GM18511 (cell line): ENCODE results near the gene UNK.
"Not testable (repeated sequence)": the region's sequence is repeated elsewhere in the genome, so short reads cannot be mapped to it uniquely, and the experiment has no call there.

Experiments
- ATAC-seq: cut with Tn5 transposase; IDR thresholded peaks from one replicate; pipeline ENCODE4 v1.9.1; 2021; ENCODE audit warnings: mild to moderate bottlenecking, moderate library complexity; ENCODE audit not compliant: unreplicated experiment

Gene UNK

DNA sequence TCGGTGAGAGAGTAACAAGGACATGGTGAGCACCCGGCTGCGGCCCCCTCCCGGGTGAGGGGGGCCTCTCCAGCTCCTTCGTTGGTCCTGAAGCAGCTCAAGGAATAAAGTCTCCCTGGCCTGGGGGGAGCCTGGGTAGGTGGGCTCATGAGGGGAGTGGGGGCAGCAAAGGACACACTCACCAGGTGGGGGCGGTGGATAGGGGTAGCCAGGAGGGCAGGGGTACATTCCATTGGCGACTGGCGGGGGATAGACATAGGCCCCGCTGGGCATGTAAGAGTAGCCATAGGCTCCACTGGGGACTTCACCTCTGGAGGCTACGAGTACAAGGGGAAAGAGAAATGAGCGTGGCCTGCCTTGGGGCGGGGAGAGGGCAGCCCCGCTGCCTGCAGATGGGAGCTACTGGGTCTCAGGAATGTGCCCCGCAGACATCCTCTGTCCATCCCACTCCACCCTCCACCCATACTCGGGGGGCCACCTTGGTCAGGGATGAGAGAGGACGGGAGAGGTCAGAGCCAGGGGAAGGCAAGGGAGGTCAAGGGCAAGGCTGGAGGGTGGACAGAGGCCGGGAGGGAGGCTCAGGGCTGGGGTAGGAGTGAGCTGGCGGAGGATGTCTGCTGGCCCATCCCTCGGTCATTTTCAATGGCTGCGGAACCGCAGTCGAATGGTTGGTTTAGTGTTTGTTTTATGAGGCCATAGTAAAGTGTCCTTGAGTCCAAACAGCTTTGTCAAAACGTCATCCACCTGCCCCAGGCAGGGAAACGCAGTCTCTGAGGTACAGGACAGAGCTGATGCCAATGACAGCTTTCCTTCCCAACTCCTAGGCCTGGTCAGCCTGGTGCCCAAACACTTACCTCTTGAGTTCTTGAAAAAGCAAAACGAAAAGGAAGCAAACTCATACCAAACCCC, 63.3 kb downstream of the UNK start:
- ATAC-seq: no peak

DNA sequence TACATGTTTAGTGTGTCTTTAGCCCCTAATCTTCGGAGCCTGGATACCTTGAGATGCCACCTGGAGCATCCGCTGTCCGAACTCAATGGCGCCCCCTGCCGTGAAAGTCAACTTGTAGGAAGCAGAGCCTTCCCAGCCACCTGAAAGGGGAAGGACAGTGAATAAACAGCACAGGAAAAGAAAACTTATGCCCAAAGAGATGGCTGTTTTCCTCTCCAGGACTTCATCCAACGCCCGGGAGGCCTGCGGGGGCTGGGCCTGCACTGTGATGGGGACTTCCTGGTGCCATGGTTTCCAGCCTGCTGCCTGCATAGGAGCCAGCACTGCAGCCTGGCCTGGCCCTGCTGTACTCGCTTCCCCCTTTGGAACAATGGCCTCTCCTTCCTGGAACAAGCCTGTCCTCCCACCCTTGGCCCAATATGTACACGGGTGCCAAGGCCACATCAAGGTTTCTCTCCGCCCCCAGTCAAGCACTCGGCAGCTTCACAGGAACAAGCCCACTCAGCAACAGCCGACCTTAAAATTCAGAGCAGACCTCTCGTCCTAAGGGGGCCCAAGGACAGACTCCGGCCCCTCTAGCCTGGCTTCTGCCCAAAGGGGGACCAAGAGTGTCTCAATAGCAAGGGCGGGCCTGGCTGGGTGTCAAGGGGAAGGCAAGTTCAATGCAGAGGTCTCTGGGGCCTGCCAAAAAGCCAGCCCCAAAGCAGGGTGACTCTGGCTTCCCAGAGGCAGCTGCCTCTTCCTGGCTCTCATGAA, 64.1 kb downstream of the UNK start:
- ATAC-seq: no peak

DNA sequence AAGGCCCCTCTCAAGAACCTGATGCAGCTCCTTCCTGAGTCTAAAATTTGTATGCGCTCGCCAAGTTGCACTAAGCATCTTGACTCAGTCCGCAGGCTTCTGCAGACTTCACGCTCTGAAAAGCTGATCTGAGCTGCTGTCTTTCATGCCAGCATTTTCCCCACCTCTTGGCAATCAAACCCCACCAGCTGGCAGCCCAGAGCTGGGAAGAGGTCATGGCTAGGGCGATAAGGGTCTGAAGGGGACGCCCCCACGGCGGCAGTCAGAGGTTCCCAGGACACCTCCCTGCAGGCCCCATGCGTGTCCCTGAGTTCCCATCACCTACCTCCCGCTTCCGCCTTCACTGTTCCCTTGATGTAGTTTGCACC, 64.7 kb downstream of the UNK start:
- no peak for ATAC-seq

DNA sequence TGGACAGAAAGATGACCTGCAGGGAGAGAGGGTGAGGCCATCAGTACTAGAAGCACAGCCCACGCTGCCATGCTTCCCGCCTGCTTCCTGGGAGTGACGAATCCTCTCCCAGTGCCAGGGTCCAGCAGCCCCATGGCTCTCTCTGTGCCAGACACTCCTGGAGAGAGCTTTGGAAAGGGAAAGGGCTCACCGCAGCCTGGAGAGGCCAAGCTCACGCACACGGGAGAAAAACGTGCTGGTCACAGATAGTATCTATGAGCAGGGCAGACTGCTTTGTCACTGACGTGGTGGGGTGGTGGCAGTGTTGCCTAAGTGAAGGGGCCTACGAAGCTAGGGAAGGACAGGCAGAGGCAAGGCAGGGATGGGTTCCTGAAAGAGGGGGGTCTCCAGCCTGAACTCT, 65.1 kb downstream of the UNK start:
- ATAC-seq: no peak

DNA sequence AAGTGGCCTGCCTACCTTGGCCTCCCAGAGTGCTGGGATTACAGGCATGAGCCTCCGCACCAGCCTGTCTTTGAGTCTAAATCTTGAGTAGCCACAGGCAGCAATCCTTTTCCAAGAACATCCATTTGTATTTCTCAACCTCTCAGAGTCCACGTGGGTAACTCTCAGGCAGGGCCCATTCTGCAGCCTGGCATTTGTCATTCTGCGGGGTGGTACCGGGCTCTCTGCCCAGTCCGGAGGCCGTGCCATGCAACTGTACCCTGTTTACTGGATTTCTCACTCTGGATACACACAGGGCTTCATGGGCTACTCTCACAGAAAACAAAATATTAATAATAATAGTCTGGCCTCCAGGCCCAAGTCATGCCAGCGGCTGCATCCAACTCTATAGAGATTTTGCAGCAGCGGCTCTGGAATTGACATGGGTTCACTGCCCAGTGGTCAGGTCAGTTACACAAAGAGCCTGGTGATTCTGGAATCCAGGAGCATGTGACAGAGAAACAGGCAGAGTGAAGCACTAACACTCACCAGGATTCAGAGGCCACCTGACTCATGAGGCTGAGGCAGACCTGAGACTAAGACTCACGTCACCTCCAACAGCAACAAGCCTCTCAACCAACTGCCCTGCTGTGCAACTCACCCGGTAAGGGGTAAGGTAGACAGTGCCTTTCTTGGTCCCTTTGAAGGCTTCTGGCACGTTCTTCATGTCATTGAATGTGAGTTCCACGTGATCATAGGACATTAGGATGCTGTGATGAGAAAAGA, 66.5 kb downstream of the UNK start:
- ATAC-seq: no peak

DNA sequence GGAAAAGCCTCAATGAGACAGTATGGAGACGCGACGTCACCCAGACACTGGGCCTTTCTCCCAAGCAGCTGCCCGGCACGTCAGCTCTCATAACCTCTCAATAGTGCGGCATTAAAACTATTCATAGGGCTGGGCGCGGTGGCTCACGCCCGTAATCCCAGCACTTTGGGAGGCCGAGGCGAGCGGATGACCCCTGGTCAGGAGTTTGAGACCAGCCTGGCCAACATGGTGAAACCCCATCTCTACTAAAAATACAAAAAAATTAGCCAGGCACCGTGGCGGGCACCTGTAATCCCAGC, 67.0 kb downstream of the UNK start:
- ATAC-seq: not testable (repeated sequence)

DNA sequence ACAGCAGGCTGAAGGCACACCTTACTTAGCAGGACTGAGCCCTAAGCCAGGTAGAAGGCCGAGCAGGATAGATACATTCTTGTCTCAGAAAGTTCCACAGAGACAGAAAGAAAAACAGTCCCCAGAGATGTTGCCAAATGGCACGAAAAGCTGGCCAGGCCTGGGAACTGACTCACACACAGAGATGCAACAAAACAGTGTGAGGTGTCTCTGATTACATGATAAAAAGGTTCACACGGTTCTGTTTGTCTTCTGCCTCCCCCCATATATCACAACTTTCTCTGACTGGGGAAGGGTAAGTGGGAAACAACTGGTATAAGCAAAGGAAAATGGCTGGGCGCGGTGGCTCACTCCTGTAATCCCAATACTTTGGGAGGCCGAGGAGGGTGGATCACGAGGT, 68.8 kb downstream of the UNK start:
- no peak for ATAC-seq

DNA sequence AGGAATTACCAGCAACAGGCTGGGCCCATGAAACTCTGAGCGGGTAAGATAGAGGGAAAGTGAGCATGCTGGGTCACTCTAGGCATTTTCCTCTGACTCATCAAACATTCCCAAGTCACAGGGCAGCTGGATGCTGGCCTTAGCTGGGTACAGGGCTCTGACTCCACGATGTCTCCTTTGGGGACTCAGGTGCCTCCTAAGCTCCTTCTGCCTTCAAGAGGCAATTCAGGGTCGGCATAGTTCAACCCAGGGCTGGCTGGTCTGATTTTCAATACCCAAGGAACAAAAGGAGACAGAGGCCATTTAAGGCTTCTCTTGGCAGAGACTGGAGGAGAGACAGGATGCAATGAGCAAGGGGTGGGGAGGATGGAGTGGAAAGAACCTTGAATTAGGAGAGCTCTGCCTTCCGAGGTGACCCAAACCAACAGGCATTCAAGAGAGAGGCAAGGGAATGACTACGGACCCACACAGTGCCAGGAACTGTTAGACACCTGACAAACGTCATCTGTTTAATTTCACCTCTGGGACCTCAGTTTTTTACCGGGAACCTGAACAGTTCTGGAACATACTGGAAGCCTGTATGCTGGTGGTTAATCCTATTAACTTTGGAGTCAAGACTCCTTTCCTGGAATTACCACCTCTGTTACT, 69.6 kb downstream of the UNK start:
- no peak for ATAC-seq

DNA sequence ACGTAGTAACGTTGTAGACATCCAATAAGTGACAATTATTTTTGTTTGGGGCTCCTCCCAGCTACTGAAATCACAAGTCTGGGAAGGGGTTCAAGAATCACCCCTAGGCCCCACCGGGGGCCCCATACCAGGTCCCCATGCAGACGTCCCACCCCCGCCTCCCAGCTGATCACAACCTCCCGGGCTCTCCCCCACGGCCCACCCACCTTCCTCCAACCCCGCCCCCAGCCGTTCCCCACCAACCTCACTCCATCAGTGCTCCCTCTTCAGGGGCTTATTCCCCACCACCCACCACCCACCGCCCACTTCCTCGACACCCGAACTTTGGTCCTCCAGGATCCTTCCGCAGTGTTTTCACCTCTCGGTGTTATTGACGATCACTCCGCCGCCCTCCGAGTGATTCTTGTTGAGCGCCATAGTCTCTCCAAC, 70.3 kb downstream of the UNK start:
- no peak for ATAC-seq

DNA sequence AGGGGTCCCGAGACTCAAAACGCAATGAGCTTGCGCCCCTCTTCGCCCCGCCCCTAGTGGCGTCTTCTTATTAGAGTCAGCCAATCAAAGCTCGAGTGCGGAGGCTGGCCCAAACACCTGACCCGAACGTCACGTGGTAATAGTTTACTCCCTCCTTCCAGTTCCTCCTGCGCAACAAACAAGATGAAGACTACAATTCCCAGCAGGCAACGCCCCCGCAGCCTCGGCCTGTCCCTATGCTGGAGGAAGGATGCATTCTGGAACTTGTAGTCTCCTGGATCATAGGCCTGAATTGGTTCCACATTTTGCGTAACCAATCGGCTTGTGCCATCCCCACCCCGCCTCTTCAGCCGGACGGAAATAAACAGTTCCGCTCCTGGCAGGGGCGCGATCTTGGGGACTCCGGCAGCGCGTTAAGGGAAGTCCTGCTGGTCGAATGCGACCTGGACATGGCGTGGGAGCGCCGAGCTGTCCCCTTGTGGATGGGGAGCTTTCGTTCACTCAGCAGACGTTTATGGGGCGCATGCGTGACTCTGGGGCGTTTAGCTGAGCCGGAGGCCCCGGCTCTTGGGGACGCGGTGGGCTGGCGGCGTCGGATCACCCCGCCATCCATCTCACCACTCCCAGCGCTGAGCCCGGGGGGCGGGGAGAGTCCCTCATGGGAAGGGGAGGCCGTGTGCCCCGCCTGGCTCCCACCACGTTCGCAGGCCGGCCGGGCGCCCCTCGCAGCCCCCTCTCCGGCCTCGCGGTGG, 70.9 kb downstream of the UNK start, which contains the start of gene WBP2:
Gene WBP2, minus strand, starts transcription at position 26 of the 752 bp plus-strand sequence. CDS start 38 bp downstream, outside the sequence.
- ATAC-seq: peak; percentile 87

DNA sequence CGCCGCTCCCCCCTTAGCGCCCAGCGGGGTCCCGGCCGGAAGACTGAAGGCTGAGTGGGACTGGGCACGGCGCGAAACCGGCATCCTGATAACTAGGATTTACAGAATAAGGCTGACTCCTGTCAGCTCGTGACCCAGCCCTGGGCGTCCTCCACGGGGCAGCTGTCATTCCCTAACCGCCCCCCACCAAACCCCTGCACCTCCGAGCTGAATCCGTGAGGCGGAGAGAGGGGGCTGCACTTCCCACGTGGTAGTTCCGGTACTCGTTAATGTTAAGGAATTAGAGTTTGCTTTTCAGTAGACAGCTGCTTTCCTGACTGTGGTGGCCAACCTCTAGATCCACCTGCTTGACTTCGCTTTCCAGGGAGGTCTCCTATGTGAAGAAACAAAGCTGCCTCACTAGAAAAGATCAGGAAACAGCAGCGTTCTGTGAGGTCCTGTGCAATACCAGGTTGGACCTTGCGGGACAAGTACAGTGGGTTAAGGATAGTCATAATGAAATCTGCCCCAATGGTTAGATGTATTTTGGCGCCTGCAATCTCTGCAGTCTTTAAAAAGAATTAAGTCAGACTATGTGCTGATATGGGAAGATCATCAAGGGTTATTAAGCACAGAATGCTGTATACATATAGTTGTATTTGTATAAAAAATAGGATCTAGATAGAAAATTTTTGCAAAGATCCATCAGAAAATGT, 71.6 kb downstream of the UNK start:
- ATAC-seq: no peak

DNA sequence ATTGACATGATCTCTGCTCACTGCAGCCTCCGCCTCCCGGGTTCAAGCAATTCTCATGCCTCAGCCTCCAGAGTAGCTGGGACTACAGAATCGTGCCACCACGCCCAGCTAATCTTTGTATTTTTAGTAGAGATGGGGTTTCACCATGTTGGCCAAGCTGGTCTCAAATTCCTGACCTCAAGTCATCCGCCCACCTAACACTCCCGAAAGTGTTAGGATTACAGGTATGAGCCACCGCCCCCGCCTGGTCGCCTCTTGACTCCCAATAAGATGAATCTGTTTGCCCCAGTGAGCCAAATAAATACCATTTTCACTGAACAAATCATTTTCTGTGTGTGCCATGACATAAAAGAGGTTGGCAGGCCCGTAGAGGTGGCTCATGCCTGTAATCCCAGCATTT, 74.8 kb downstream of the UNK start:
- ATAC-seq: not testable (repeated sequence)

DNA sequence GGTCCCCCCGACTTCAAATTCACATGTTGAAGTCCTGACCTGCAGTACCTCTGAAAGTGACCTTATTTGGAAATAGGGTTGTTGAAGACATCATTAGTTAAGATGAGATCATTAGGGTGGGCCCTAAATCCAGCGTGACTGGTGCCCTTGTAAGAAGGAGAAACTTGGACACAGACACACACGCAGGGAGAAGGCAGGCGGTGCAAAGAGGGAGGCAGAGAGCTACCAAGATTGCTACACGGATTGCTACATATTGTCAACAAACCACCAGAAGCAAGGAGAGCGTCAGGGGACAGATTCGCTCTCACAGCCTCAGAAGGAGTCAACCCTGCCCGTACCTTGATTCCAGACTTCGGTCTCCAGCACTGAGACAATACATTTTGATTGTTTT, 77.3 kb downstream of the UNK start:
- no peak for ATAC-seq

DNA sequence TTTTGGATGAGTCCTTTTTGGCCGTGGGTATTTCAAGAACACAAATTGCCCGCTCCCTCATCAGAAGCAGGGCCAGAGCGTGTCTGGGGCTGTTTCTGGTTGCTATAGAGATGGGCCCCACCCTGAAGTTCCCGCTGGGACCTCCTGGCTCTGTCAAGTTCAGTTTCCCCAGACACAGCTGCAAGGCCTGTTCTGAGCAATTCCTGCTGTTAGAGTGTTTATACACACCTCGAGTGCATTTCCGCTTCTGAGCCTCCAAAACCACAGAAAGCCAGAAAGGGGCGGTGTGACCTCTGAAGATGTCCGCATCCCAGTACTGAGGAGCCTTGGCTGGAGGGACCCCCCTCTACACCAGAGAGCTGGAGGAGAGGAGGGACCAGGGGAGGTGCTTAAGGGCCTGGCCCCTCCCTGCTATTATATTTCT, 79.9 kb downstream of the UNK start:
- peak; percentile 92 for ATAC-seq

DNA sequence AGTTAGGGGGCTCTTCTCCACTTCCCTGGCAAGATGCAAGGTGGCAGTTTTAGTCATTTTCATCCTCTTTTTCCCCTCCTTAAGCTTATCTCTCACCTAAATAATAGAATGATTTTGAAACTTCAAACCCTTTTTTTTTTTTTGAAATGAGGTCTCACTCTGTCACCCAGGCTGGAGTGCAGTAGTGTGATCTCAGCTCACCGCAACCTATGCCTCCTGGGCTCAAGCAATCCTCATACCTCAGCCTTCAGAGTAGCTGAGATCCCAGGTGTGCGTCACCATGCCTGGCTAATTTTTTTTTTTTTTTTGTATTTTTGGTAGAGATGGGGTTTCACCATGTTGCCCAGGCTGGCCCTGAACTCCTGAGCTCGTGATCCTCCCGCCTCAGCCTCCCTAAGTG, 80.3 kb downstream of the UNK start:
- peak; percentile 47 for ATAC-seq

DNA sequence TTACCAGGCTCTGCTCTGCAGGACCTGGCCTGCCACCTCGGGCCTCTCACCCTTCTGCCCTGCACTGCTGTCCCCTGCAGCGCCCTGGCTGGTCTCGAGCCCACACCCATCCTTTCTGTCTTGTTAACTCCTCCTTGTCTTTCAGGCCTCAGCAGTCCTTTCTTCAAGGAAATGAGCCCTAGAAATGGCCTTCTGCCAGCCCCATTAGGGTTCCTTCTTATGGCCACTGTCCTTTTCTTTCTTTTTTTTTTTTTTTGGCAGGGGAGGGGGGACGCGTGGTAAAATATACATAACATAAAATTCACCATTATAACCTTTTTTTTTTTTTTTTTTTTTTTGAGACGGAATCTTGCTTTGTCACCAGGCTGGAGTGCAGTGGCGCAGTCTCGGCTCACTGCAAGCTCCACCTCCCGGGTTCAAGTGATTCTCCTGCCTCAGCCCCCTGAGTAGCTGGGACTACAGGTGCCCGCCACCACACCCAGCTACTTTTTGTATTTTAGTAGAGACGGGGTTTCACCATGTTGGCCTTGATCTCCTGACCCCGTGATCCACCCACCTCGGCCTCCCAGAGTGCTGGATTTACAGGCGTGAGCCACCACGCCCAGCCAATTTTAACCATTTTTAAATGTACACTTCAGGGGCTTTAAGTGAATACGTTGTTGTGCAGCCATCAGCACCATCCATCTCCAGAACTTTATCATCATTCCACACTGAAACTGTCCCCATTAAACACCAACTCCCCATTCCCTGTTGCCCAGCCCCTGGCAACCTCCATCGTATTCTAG, 81.0 kb downstream of the UNK start:
- not testable (repeated sequence) for ATAC-seq

DNA sequence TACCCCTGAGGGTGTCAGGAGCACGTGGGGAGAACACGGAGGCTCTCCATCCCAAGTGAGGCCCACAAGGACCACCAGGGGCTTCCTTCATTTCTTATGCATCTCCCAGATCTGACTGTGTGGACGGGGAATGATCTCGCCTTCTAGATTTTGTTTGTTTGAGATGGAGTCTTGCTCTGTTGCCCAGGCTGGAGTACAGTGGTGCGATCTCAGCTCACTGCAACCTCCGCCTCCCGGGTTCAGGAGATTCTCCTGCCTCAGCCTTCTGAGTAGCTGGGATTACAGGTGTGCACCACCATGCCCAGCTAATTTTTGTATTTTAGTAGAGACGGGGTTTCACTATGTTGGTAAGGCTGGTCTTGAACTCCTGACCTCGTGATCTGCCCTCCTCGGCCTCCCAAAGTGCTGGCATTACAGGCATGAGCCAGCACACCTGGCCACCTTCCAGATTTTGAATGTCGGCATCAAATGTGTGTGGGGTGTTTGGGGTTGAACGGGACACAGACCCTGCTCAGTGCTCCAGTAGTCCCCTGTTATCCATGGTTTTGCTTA, 84.2 kb downstream of the UNK start:
- ATAC-seq: not testable (repeated sequence)

DNA sequence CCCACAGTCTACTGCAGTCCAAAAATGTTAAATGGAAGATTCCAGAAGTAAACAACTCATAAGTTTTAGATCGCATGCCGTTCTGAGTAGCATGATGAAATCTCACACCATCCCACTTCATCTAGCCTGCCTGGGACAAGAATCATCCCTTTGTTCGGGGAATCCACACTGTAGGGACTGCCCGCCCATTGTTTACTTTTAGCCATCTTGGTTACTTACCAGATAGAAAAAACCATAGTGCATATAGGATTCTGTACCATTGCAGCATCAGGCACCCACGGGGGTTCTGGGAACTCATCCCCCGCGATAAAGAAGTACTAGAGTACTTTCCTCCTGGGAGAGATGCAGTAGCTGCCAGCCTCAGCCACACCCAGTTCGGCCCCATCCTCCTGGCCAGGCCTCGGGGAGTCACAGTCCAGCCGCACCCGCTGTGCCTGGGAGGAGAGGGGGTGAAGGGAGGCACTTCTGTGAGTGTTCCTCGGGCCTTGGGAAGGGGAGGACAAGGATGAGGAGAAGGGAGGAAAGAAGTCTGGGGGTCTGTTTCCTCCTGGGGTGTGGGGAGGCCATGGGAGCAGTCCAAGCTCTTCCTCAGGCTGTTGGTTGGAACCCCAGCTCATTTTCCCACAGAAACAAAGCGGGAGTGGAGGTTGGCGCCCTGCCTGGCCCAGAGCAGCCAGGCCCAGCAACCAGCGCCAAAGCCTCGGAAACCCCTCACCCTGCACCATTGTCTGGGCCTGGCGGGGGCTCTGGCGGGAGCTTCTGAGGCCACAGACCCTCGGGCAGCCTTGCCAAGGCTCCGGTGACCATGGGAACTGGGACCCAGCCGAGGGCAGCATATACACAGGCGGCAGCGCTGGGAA, 84.9 kb downstream of the UNK start:
- ATAC-seq: no peak
